Dendritic cell treated with granulocyte-macrophage colony-stimulating factor and Interleukin-4, amounts not matched to agents 40 ng/mL and 50 ng/mL, for 4 days (primary cell): ENCODE results near the gene RAB36.

Source experiments
- H3K27ac Mint-ChIP-seq: one replicate; pipeline ENCODE4 v1.8.0; 2022; ENCODE audit warnings: mild to moderate bottlenecking, mixed read lengths
- H3K27me3 Mint-ChIP-seq: one replicate; pipeline ENCODE4 v1.8.0; 2022; ENCODE audit warnings: mild to moderate bottlenecking, mixed read lengths
- H3K36me3 Mint-ChIP-seq: one replicate; pipeline ENCODE4 v1.8.0; 2022; ENCODE audit warnings: low read depth, mixed read lengths
- H3K4me1 Mint-ChIP-seq: one replicate; pipeline ENCODE4 v1.8.0; 2022; ENCODE audit warnings: low read depth, mixed read lengths
- H3K4me3 Mint-ChIP-seq: one replicate; pipeline ENCODE4 v1.8.0; 2022; ENCODE audit warnings: mild to moderate bottlenecking, moderate library complexity, mixed read lengths
- H3K9me3 Mint-ChIP-seq: one replicate; pipeline ENCODE4 v1.8.0; 2022; ENCODE audit warnings: mixed read lengths
- intact Hi-C: fragments of 100-400 bp; cut with micrococcal nuclease; formaldehyde crosslinking; loops from one replicate; pipeline ENCODE4 v1.15.0; 2022

Gene RAB36

DNA sequence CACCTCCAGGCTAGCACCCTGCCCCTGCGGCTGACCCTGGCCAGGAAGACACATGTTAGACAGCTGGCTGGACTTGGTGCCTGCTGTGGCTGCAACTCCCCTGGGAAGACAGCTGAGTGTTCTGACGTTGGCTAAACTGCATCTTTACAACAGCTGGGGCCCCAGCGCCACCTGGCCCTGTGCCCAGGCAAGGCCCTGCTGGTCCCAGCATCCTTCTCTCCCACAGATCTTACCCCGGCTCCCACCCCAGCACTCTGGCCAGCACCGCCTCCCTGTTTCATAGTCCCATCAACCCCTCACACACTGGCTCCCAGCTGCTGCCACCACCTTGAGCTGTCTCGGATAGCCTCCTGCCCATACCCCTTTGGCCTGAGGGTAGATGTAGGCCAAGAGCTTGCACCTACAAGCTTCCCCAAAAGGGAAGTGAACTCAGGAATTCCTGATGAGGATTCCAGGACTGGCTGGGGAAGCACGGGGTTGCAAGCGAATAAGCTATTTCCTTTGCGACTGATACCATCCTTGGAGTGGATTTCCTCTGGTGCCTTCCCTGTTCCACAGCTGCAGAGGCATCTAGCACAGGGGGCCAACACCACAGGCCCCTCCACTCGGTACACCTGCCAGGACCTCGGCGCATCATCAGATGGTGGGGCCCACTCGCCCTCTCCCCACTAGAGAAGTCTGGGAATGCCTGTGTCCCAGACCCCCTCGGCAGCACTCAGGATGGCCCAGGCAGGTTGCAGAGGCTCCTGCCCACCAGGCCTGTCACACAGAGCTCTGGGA is 32.0 kb upstream of the RAB36 start:
- no peak overlapping the region for H3K27ac Mint-ChIP-seq
- no peaks in the 10 kb centered on the region for H3K9me3 Mint-ChIP-seq
- H3K4me3 Mint-ChIP-seq: no peak overlapping the region
- H3K36me3 Mint-ChIP-seq: no peaks in the 10 kb centered on the region
- H3K27me3 Mint-ChIP-seq: peaks cover 1% of the 10 kb centered on the region
- H3K4me1 Mint-ChIP-seq: no peaks in the 10 kb centered on the region
- intact Hi-C loops: no loop called here

DNA sequence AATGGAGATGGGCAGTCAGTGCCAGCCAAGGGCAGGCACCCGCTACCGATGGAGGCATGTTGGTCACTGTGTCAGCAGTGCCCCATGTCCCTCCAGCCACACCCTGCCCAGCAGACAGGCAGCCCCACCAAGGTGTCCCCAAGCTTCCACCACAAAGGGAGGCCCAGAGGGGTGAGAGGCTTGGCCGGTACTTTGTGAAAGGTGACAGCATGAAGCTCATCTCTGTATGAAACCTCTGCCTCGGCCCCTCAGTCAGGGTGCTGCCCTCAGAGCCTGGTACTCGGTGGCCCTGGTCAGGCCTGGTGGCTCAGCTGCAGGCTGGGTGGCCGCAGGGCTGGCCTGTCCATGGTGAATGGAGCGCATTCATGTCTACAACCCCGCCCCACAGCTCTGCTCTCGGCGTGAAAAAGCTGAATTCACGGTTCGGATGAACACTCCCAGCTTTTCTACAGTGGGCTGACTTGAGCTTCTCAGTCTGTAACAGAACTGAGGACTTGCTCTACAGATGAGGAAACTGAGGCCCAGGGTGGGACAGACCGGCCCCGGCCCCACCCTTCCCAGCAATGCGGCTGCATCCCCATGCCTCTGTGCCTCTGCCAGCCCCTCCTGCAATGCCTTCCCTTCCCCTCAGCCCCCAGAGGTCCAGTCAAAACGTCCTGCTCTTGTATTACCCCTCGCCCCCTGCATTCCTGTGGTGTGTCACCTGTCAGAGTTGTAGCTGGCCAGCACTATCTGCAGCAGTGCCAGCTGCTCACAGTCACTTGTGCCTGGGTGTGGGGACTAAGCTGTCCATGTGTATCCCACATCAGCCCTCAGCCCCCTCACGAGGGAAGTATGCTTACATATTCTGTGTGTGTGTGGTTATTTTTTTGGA is 31.2 kb upstream of the RAB36 start:
- Mint-ChIP-seq H3K27ac (no peak overlapping the region), H3K4me3 (no peak overlapping the region), H3K36me3 (no peaks in the 10 kb centered on the region), H3K4me1 (no peaks in the 10 kb centered on the region), H3K27me3 (peaks cover 1% of the 10 kb centered on the region), H3K9me3 (no peaks in the 10 kb centered on the region)
- intact Hi-C loops: no loop called here

DNA sequence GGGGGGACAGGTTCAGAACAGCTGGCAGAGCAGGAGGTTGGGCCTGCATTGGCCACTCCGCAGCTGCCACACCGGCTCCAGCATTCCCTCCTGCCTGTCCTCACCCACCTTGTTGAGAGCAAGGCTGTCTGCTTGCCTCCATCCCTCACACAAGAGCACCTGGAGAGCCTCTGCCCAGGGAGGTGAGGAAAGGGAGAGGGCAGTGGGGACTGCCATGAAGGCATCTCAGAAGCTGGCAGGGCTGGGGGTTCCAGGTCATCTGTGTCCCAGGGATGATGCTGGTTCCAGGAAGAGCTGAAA is 30.6 kb upstream of the RAB36 start:
- Mint-ChIP-seq H3K4me3 (no peak overlapping the region), H3K27ac (no peak overlapping the region), H3K36me3 (no peaks in the 10 kb centered on the region), H3K9me3 (no peaks in the 10 kb centered on the region), H3K4me1 (no peaks in the 10 kb centered on the region), H3K27me3 (peaks cover 1% of the 10 kb centered on the region)
- intact Hi-C loops: no loop called here

DNA sequence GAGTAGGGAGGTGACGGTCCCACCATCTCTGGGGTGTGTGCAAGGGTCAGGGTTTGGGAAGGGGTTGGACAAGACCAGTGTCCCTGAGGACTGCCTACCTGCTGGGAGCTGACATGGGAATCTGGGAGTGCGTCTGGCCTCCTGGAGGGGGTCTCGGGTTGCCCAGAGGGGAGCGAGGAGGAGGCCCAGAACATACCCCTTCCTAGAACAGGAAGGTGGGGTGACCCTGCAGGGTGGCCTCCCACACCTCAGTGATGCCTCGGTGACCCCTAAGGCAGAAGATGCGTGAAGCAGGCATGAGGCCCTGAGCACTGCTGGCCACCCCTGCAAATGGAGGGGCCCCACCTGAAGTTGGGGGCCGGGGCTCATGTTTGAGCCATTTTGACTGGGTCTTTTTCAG is 29.9 kb upstream of the RAB36 start:
- H3K27ac Mint-ChIP-seq: no peak overlapping the region
- H3K9me3 Mint-ChIP-seq: no peaks in the 10 kb centered on the region
- peaks cover 1% of the 10 kb centered on the region for H3K27me3 Mint-ChIP-seq
- H3K4me1 Mint-ChIP-seq: no peaks in the 10 kb centered on the region
- intact Hi-C loops: no loop called here
- H3K4me3 Mint-ChIP-seq: no peak overlapping the region
- H3K36me3 Mint-ChIP-seq: no peaks in the 10 kb centered on the region

DNA sequence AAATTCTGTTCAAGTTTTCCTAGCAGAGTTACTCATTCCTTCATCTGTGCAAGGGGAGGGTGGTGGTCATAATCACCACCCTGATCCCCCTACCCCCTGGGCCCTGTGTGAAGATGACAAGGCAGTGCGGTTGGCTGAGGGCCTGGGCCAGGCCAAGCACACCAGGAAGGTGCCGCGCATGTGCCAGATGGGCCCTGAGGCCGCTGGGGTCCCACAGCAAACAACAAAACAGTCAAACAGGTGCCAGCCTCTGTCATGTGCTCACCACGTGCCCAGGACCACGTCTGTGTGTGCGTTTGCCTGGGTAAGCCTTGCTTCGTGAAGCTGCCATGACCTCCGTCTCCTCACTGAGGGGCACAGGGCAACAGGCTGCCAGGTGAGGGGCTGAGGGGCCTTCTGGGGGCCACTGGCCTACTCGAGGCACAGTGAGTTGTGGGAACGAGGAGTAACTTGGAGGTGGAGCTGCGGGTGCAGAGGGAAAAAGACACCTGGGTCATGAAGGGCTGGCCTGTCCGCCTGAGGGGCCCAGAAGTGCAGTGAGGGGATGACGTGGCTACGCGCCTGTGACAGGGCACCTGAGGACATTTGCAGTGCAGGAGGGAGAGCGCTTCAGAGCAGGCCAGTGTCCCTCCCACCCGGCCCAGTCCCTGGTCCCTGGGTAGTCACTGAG is 29.3 kb upstream of the RAB36 start:
- H3K9me3 Mint-ChIP-seq: no peaks in the 10 kb centered on the region
- H3K4me1 Mint-ChIP-seq: no peaks in the 10 kb centered on the region
- no peaks in the 10 kb centered on the region for H3K36me3 Mint-ChIP-seq
- H3K4me3 Mint-ChIP-seq: no peak overlapping the region
- no peak overlapping the region for H3K27ac Mint-ChIP-seq
- peaks cover 1% of the 10 kb centered on the region for H3K27me3 Mint-ChIP-seq
- intact Hi-C loops: no loop called here

GRCh38 chr22:23116506-23117263 is 28.6 kb upstream of the RAB36 start:
- no peaks in the 10 kb centered on the region for H3K36me3 Mint-ChIP-seq
- H3K27me3 Mint-ChIP-seq: peaks cover 1% of the 10 kb centered on the region
- no peak overlapping the region for H3K4me3 Mint-ChIP-seq
- intact Hi-C loops: no loop called here
- no peak overlapping the region for H3K27ac Mint-ChIP-seq
- H3K9me3 Mint-ChIP-seq: no peaks in the 10 kb centered on the region
- no peaks in the 10 kb centered on the region for H3K4me1 Mint-ChIP-seq

- Mint-ChIP-seq H3K27ac (no peak overlapping the region), H3K27me3 (no peaks in the 10 kb centered on the region), H3K36me3 (no peaks in the 10 kb centered on the region), H3K4me1 (no peaks in the 10 kb centered on the region), H3K9me3 (no peaks in the 10 kb centered on the region), H3K4me3 (no peak overlapping the region)
- intact Hi-C loops: no loop called here
These were observed 28.0 kb upstream of the RAB36 start for GRCh38 chr22:23117275-23117674.

DNA sequence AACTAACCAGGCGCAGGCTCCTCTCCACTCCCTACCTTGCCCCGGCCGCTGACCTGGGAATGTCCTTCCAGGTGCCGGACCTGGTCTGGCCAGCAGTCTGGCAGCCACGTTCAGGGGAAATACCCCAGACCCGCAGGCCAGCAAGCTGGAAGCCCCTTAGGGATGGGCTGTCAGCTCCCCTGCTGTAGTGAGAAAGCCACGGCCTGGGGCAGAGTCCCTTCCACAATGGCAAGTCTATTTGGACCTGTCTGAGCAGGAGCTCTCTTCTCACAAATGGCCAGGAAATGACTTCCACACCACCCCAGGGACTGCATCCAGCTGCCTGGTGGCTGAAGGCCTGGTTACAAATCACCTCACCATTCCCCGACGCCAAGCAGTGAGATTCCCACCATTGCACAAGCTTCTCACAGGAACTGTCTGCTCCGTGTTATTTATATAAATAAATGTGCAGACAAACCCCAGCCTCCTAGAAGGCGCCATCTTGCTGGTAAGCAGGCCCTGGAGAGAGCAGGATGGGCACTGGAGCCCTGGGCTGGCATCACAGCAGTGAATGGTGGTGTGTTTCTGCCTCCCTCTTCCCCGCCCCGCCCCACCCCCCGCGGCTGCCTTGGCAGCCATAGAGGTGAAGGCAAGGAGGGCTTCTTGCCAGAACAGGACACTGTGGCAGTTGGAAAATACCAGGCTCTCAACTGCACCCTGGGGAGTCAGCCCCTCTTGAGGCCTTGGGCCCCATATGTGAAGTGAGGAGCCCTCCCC is 27.2 kb upstream of the RAB36 start:
- no peaks in the 10 kb centered on the region for H3K27me3 Mint-ChIP-seq
- no peaks in the 10 kb centered on the region for H3K9me3 Mint-ChIP-seq
- H3K4me1 Mint-ChIP-seq: no peaks in the 10 kb centered on the region
- intact Hi-C loops: no loop called here
- H3K27ac Mint-ChIP-seq: no peak overlapping the region
- no peaks in the 10 kb centered on the region for H3K36me3 Mint-ChIP-seq
- no peak overlapping the region for H3K4me3 Mint-ChIP-seq

DNA sequence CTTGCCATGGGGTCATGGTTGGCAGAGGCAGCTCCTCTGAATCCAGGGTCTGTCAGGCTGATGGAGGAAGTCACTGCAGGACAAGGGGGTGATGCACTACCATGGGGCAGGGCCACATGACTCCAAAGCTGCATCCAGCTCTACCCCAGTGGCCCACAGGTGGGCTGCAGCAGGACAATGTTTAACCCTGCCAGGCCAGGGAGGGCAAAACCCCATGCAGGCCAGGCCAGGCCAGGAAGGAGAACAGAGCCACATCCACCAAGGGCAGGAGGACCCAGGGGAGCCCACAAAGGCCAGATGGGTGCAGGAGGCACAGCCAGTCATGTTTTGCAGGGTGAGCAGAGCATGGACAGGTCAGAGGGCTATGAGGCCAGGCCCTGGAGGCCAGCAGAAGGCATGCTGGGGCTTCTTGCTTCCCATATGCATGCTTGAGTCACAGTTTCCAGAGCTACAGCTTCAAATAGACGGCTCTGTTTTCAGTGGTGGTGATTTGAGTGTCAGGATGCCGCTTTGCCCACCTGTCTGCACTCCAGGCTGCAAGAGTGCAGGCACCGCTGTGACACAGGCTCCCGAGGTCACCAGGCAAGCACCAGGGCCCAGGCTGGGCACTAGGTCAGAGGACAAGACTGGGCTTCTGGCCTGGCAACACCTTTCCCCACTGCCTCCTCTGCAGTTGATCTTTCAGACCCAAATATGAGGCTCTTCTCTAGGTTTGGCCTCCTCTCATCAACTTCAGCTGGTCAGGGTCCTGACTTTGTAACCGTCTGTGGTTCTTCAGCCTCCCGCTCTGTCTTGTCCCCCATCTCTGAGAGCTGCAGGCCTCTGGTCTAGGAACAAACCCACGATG is 26.4 kb upstream of the RAB36 start:
- Mint-ChIP-seq H3K27ac (no peak overlapping the region), H3K27me3 (no peaks in the 10 kb centered on the region), H3K4me1 (no peaks in the 10 kb centered on the region)

DNA sequence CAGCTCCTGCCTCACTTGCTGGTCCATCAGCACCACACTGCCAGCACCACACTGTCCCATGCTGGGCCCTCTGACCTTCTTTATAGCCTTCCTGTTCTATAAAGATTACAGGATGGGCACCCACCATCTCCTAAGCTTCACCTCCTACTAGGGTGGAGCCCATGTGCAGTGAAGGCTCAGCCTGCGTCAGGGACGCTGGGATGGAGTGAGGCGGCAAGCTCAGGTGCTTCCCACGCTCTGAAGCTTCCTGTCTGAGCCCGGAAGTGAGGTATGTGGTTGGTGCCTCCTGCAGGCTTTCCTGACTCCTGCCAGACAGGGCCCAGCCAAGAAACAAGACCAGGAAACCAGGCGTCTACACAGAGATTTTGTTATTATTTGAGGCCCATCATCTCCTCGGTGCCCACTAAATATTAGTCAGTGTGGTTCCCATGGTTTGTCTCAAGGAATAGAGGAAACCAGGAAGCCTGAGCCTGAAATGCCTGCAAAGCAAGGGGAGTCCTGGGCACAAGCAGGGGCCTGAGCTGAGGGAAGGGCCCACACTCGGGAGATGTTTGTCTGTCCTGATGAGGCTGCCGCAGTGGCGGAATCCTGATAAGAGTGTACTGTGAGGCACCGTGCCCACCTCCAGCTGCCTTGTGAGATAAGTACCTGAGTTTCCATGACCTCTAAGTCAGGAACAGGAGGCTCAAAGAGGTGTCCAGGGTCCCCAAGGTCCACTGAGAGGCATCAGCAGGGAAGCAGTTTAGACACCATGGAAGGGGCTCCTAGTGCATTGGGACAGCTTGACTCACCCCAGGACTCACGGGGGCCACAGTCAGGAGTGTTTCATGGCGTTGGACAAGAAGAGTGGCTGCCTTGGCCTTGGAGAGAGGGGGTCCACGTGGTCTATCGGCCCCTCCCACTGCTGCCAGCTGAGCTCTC is 25.5 kb upstream of the RAB36 start:
- Mint-ChIP-seq H3K36me3 (no peaks in the 10 kb centered on the region), H3K4me3 (no peak overlapping the region), H3K27ac (no peak overlapping the region), H3K4me1 (no peaks in the 10 kb centered on the region), H3K27me3 (no peaks in the 10 kb centered on the region), H3K9me3 (no peaks in the 10 kb centered on the region)
- intact Hi-C loops: no loop called here

More for the DNA sequence above, 26.4 kb upstream of the RAB36 start:
- no peaks in the 10 kb centered on the region for H3K9me3 Mint-ChIP-seq
- intact Hi-C loops: no loop called here
- no peaks in the 10 kb centered on the region for H3K36me3 Mint-ChIP-seq
- no peak overlapping the region for H3K4me3 Mint-ChIP-seq

DNA sequence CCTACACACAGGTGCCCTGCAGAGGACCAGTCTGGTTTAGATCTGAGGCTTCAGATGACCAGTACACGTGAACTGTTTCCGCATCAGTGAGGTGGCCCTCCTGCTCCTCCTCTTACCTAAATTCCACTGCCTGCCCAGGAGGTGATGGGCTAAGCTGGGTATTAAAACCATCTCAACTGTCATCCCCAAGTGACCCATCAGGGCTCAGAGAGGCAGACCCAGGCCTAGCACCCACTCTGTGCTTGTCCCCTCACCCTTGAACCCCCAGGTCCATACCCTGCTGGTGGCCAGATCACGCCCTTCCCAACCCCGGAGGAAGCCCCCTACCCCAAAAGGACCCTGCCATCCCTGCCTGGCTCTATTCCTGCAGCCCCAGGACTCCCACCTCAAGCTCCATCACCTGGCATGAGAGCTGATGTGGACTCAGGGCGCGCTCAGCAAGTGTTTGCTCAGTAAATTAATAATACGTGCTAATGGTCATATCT is 24.8 kb upstream of the RAB36 start:
- no peaks in the 10 kb centered on the region for H3K9me3 Mint-ChIP-seq
- H3K36me3 Mint-ChIP-seq: no peaks in the 10 kb centered on the region
- no peak overlapping the region for H3K27ac Mint-ChIP-seq
- H3K27me3 Mint-ChIP-seq: no peaks in the 10 kb centered on the region
- H3K4me1 Mint-ChIP-seq: no peaks in the 10 kb centered on the region
- no peak overlapping the region for H3K4me3 Mint-ChIP-seq
- intact Hi-C loops: no loop called here

GRCh38 chr22:23121000-23121421 is 24.3 kb upstream of the RAB36 start:
- Mint-ChIP-seq H3K27ac (no peak overlapping the region), H3K4me3 (no peak overlapping the region), H3K36me3 (no peaks in the 10 kb centered on the region), H3K27me3 (no peaks in the 10 kb centered on the region), H3K9me3 (no peaks in the 10 kb centered on the region), H3K4me1 (no peaks in the 10 kb centered on the region)
- intact Hi-C loops: no loop called here
